Amygdala (tissue), 56 donors: ENCODE results near the gene CRMP1.
"Not testable (repeated sequence)": the region's sequence is repeated elsewhere in the genome, so short reads cannot be mapped to it uniquely, and the experiment has no call there.

Source experiments
- DNase-seq, 56 donors: peaks; one replicate each; lab custom pipeline; 2025; lab: John Stamatoyannopoulos, UW

CRMP1 gene

GRCh38 chr4:5863461-5864113 is 29.3 kb downstream of the CRMP1 start:
- DNase-seq = peak in 11 of 56 donors; percentile 14 to 41 (median 20)

- DNase-seq = peak in 15 of 56 donors; percentile 9 to 62 (median 38)
These were observed 34.7 kb downstream of the CRMP1 start for GRCh38 chr4:5858020-5858769.

- DNase-seq = no peak
These were observed 35.7 kb downstream of the CRMP1 start for GRCh38 chr4:5857199-5857598.

- not testable (repeated sequence) for DNase-seq
These were observed 36.5 kb downstream of the CRMP1 start for GRCh38 chr4:5856362-5856761.

GRCh38 chr4:5854929-5855328 is 38.0 kb downstream of the CRMP1 start:
- no peak for DNase-seq

- no peak for DNase-seq
These were observed 40.2 kb downstream of the CRMP1 start for GRCh38 chr4:5852523-5853202.

- DNase-seq = no peak
These were observed 41.1 kb downstream of the CRMP1 start for GRCh38 chr4:5851637-5852301.

- peak in 25 of 56 donors; percentile 18 to 79 (median 42) for DNase-seq
These were observed 47.6 kb downstream of the CRMP1 start for GRCh38 chr4:5845035-5845905.

- DNase-seq = no peak
These were observed 49.0 kb downstream of the CRMP1 start for GRCh38 chr4:5843573-5844530.

GRCh38 chr4:5842456-5842855 is 50.4 kb downstream of the CRMP1 start:
- DNase-seq = no peak

- DNase-seq = peak in 3 of 56 donors; percentile 19 to 26 (median 22)
These were observed 52.9 kb downstream of the CRMP1 start for GRCh38 chr4:5839751-5840674.

GRCh38 chr4:5839332-5839731 is 53.6 kb downstream of the CRMP1 start:
- no peak for DNase-seq

GRCh38 chr4:5837483-5837882 is 55.4 kb downstream of the CRMP1 start:
- not testable (repeated sequence) for DNase-seq

GRCh38 chr4:5836943-5837342 is 55.9 kb downstream of the CRMP1 start:
- DNase-seq = no peak

- no peak for DNase-seq
These were observed 64.9 kb downstream of the CRMP1 start for GRCh38 chr4:5828005-5828391.

- DNase-seq = no peak
These were observed 65.5 kb downstream of the CRMP1 start for GRCh38 chr4:5827108-5828004.
